C4-2B (cell line): ENCODE results near the gene XXYLT1.

Experiments used
- CTCF ChIP-seq: fragments of 450-650 bp; conservative IDR thresholded peaks from 2 replicates; pipeline ENCODE4 v1.5.1; 2017; ENCODE audit warnings: mild to moderate bottlenecking
- ZFX ChIP-seq: fragments of 450-650 bp; IDR thresholded peaks from 2 replicates; pipeline ENCODE4 v1.6.1; 2017

GRCh38 chr3:195156286-195156890, 114.6 kb downstream of the XXYLT1 start:
- TF ChIP-seq CTCF: no peak
- no peak for TF ChIP-seq ZFX
